Kasumi-1 (cell line): ENCODE measurements around the gene C4orf50.

Experiments used
- DNase-seq, 2 experiments: peaks; one replicate each; lab custom pipeline; 2025; lab: John Stamatoyannopoulos, UW

The C4orf50 gene

DNA sequence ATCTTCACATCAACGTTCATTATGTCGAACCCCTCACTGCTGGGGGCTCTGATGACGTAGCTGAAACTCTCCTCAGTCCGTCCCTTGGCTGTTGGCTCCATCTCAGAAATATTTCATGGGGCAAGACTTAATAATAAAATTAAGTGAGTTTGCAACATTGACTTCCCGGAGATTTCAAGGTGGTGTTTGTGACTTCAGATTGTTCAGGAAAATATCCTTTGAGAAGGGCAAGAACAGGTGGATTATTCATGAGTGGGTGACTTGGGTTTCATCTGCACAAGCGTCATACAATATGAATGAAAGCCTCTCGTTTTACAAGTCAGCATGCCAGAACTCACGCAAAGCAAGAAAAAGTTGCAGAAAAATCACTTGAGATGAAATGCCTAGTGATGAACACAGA, at the start of gene C4orf50:
Gene C4orf50 (minus strand): TSS at position 101 of the 400 bp plus-strand sequence.
- DNase-seq, result no peak

DNA sequence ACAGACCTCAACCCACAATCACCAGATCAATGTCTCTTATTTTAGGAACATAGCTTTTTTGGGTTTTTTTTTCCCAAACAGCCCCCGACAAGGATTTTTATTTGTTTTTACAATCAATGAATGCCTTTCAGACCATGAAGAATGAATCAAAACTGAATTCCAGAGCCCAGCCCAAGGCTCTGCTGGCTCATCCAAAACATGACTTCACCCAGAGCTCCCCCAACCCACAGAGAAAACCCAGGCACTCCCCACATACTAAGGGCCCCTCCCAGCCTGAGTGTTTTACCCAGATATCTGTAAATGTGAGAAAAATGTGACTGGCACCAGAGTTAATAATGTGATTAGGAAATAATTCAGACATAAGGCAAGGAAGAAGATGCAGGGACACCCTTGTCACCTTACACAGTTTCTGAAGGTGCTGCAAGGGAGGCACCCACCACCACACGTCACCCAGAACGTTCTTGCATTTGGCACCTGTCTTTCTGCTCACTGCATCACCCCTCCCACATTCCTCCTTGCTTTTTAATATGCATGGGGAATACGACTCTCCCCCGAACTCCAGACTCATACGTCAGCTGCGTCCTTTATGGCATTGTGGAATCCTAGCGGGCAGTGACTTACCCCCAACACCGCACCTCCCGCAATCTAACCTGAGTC, 47.8 kb upstream of the C4orf50 start:
- no peak for DNase-seq

DNA sequence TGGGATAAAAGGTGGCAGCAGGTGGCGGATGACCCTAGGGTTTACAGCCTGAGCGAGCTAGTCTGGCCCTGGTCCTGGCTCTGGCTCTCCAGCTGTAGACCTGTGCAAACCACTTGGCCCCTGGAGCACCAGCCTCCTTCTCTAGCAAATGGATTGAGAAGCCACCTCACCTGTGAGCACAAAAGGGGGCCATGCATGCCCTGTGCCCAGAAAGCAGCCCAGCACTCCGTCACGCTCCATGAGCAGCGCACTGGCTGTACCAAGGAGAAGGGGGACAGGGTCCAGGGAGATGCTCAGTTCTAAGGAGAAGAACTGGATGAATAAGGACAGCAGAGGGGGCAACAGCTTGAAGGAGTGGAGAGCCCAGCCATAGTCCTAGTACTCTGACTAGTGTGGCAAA, 46.9 kb upstream of the C4orf50 start:
- no peak for DNase-seq

DNA sequence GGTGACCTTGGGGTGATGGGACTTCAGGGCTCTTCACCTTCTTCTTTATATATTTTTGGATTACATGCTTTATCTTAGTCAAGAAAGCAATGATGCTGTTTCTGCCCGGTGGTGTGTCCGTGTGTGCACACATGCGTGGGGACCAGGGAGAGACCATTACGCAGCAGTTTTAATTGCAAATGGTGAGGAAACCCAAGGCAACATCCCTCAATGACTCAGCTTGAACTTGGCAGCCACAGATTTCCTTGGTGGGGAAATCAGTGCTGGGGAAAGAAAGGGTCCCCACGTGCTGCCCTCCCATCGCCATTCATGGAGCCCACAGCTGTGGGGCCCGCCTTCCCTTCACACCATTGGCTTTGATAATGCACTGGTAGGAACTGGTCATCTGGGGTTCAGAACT, 46.2 kb upstream of the C4orf50 start:
- no peak for DNase-seq

DNA sequence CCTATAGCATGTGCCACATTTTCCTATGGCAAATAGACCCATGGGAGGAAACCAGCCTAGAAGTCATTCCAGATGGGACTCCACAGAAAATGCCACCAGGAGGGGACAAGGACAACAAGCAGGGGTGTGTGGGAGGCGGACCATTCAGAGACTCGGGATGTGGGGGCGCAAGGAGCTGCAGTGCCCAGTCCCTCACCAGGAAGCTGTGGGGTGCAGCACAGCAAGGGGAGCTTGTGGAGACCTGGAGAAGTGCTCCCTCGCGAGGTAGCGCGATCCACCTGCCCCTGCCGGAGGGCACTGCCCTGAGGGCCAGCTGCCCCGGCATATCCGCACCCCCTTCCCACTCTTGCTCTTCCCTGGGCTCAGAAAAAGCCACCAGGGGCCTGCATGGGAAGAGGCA, 45.5 kb upstream of the C4orf50 start:
- DNase-seq, result no peak

DNA sequence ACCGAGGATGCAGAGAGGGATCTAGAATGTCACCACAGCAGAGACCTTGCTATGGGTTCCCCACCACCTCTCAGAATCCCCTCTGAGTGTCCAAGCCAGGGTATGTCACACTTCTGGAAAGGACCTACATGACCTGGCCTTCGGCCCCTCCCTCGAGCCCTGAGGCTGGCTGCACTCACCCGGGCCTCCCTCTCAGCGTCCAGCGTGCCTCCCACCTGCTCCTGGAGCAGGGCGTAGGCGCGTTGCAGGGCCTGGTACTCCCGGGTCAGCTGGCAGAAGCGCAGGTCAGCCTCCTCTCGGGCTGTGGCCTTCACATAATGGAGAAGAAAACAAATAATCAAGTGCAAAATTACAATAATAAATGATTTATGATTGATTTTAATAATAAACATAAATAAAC, 43.9 kb upstream of the C4orf50 start:
- DNase-seq, result no peak

DNA sequence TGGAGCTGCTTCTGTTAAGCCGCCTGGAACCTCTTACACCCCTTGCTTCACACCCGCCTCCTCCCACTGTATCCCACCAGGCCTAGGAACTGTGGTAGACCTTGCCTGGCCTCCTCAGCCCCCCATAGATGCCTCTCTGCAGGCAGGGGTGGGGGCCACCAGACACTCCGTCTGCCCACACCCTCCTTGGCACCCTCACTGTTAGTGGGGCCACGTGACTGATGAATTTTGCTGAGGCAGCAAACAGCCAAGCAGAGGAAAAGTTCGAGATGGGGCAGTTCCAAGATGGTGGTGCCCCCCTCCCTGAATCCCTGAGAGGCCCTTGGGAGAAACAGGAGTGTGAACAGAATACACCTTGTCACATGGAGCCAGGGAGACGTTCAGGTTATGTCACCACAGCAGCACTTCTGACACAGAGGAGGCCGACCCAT, 41.2 kb upstream of the C4orf50 start:
- DNase-seq, result no peak

DNA sequence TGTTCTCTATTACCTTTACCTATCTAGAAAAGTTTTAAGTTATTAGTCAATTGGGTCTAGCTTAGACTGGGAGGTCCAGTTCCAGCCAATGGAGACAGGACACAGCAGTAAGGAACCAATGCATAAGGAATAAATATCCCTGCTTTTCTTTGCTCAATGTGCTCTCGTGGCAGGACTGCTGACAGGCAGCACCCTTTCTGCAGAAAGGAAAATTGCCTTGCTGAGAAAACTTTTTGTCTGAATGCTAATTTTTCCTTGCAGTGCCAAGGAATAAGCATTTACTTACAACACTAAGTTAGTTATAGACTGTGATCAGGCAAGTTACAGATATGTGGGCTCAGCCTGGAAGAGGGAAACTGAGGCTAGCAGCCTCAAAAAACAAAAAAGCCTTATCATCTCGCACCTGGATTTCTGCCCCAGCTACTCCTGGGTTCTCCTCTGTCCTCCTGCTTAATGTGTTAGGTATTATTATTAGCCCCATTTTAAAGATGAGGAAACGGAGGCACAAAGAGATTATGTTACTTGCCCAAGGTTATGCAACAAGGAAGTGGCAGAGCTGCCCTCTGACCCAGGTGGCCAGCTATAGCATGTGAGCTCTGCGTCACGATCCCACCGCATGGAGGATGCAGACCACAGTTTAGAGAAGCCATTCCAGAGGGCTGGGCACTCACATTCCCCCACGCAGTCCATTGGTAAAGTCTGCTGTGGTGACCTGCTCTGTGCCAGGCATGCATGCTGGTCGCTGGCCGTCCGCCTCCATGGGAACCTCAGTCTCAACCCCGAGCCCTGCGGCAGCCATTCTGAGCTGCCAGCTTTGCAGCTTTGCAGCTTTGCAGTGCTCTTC, 40.5 kb upstream of the C4orf50 start:
- DNase-seq, result no peak

DNA sequence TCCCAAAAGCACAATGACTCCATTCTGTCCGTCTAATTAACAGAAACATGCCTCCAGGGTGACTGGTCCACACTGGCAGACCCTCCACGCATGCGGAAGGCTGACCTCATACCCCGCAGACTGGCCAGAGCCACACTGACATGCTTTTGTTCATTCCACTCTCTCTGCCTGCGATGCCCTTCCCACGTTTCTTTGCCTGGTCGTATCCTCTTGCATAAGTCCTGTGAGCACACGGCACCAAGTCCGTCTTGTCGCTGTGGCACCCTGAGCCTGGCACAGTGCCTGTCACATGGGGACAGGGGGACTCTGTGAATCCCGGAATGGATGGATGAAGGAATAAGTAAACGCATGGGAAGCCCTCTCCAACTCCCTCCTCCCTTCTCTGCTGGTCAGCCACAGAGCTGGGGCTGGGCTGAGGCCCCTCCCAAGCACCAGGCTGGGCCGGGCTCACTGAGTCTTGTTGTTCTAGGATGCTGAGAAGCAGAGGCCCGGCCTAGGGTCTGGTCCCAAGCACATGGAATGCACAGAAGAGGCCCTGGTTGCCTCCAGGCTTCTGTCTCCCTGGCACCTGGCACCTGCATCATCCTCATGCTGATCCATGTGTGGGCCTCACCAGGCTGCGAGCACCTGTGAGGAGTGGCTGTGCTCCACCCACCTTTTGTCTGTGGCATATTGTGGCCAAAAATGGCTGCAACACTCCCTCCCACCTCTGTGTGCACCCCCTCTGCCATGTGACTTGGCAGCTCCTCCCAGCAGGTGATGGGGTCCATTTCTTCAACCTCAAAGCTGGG, 38.9 kb upstream of the C4orf50 start:
- DNase-seq, result no peak

DNA sequence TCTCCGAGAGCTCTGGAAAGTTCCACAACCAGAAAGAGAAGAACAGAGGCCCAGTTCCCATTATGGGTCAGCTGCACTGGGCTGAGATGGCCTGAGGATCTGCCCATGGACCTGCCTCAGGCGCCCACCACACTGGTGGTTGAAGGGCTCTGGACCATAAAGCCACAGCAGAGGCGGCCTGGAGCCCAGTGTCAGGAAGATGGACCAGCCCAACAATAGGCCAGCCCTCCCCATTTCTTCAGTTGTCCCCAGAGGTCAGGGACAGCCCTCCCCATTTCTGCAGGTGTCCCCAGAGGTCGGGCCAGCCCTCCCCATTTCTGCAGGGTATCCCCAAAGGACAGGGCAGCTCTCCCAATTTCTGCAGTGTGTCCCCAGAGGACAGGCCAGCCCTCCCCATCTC, 37.2 kb upstream of the C4orf50 start:
- no peak for DNase-seq

DNA sequence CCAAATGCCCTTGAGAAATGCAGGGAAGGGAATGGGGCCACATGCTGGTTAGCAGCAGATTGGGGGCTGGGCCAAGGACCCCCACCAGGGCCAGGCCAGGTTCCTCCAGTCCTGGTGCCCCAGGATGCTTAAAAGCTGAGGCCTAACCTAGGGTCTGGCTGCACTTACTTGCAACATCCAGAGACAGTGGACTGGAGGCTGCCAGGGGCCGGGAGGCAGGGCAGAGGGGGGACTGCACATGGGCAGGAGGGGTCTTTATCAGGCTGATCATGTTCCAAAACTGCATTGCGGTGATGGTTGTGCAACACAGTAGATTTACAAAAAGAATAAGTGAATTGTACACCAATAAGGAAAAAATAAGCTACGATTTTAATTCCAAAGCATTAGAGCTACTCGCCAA, 36.8 kb upstream of the C4orf50 start:
- DNase-seq, result no peak

DNA sequence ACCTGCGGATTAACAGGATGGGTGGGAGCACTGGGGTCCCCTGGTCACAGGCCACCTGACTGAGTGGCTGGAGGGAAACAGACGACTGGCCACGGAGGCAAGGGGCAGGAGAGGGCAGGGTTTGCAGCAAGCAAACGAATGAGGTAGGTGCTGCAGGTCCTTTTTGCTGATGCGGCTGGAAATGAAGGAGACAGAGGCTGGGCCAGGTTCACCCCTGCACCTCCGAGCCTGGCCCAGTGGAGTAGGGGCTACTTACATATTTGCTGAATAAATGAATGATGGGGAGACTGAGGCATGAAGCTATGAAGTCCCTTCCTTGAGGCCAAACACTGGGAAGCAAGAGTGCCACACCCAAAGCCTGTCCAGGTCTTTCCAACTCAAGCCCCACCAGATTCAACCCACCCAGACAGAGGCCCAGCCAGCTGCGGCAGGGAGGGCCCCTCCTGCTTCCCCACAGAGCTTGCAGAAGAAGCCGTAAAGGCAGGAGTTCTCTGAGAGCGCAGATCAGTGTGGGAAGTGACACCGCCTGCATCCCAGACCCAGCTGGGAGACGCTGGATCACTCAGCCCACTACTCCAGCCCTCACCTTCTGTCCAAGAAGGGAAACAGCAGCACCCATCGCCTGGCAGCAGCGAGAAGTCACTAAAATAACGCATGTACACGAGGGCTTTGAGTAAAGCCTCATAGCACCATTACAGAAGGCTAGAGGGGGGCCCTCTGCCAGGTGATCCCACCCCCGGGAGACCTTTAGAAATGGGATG, 36.1 kb upstream of the C4orf50 start:
- DNase-seq, result no peak

DNA sequence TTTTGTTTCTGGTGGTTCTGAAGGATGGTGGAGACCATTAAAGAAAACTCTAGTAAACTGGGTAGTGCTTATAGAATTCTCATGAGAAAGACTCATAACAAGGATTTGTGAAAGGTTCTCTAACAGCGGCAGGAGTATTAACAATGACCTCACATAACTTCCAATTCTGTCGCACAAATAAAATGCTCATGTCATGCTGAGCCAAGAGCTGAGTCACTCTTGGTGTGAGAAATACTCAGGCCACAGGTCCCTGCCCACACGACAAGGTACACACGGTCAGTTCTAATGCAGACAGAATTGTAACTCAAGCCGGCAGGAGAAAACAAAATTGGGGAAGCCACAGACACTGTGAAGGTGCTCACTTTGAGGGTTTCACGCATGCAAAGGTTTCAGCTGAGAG, 34.4 kb upstream of the C4orf50 start:
- DNase-seq, result no peak

DNA sequence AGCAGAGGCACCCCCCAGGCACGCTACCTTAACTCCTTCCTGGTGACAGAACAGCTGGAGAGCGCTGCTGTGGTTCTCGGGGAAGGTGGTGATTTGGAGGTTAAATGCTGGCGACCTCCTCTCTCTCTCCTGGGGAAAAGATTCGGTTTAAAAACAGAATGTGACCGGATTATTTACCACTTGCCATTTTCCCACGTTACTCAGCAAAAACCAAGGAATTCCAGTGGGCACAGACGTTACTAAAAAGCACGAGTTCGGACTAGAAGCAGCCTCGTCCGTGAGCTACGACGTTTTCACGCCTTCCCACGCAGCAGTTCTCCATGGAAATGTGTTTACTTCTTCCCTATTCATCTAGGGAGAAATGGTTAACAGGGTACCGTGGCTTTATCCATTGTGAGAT, 32.3 kb upstream of the C4orf50 start:
- no peak for DNase-seq

DNA sequence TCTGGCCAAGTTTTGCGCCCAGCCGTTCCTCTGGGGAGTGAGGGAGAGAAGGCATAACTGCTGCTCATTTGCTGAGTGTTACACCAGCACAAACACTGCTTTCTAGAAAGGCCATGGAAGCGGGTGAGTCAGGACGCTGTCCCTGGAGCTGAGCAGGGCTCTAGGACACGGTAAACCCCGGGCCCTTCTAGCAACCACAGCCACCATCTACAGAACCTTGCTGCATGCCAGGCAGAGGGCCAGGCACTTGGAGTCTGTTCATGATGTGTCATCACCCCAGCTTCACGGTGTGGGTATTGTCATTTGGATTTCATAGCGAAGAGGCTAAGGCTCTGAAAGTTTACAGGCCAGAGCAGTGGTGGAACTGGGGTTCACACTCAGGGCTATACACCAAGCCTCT, 31.8 kb upstream of the C4orf50 start:
- DNase-seq, result no peak

DNA sequence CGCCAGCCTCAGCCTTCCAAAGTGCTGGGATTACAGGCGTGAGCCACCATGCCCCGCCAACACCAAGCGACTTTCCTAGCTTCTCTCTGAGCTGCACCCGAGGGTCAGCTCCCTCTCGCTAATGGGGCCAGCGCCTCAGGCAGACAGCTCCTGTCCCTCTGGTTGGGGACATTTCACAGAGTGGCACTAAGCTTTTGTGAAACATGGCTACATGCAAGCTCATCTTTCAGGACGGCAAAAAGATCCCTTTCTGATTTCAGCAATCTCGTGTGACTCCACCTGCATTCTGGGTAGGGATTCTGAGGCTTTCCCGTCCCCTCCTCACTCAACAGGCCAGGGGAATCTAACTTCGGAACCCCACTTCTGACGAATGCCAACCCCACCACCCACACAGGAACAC, 31.0 kb upstream of the C4orf50 start:
- DNase-seq, result no peak

DNA sequence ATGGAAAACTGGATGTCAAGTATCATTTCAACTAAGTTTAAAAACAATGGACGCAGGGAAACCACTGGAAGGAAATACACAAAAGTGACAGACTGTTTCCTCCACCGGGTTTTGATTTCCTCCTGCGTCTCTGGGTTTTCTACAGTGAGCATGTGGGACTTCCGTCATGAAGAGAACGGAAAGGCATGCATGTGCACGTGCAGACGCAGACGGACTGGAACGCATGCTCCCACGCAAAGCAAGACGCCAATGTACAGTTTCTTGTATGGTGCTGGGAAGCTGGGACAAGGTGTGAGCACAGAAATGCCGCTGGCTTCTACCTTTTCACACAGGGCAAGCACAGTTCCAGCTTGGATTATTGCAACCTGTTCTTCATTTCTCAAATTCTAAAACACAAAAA, 30.3 kb upstream of the C4orf50 start:
- no peak for DNase-seq

DNA sequence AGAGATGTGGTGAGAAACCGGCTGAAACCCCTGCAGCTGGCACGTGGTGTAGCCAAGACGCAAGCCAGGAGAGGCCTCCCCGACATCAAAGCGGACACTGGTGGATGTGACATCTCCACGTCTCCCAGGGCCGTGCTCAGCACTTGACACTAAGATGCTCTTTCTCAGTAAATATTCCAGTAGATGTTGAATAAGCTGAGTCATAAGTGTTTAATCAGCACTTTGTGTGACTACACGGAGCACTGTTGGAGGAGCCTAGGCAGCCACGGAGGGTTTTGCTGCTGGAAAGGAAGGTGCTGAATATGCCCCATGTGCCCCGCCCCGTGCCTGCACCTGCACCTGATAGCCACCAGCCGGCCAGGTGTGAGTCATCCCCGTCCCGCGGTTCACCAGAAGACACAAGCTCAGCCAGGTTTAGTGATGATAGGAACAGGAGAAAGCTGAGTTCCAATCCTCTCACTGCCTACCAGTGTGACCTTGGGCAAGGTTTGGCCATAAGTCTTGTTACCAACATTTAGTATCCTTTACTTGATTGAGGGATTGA, 29.0 kb upstream of the C4orf50 start:
- DNase-seq, result no peak

DNA sequence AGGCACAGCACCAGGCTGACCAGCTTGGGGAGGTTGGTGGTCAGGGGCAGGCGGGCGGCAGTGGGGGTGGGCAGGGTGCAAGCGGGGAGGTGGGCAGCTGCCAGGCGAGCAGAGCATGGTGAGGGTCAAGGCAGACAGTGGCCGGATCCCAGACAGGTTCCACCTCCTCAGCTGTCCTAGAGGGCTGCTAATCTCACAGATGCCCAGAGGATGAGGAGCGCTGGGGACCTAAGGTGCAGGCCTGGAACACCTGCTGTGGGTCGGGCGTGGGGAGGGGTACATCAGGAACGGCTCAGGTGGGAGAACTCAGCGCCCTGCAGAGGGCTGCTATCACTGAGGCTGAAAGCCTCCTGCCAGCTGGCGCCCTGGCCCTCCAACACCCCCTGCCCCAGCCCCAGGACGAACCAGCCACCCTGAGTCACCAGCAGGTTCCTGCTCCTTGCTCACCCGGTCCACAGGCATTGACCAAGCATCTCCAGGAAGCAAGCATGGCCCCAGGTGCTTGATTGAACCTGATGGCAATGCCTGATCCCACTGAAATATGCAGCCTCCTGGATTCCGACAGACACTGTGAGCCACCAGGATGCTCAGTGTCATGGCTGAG, 28.4 kb upstream of the C4orf50 start:
- DNase-seq, result no peak

DNA sequence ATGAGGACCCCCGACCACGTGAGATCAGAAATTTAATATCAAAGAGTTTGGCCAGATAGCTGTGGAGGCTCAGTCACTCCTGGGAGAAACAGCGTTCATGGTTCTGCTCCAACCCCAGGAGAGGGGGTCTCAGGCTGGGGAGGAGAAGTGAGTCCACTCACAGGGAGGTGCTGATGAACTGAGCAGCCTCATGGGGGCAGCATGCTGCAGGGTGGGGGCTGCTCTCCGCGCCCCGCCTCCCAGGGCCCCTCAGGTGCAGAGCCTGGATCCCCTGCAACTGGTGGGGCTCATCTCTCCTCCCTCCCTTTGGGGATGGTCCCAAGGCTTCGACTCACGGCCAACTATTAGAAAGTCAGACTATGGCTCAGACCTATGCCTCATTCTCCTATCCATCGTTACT, 26.6 kb upstream of the C4orf50 start:
- DNase-seq, result no peak

DNA sequence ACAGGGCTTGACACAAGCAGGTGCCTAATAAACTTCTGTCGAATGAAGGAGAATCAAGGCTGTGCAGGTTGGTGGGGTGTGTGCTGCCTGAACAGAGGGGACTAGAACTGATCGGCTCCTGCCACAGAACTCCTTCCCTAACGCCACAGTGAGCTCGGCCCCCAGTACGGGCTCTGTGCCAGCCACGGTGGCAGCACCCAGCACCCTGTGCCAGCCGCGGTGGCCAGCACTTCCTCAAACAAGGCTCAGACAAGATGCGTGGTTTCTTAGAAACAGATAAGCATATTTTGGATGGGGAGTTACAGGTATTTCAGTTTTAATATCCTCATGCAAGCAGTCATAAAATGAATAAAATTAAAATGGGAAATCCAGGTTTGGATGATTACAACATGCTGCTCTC, 26.0 kb upstream of the C4orf50 start:
- DNase-seq, result no peak
